Peyer's patch (tissue), 4 donors: ENCODE measurements around the gene CGB3.
"Not testable (repeated sequence)": the region's sequence is repeated elsewhere in the genome, so short reads cannot be mapped to it uniquely, and the experiment has no call there.

Source experiments
- CTCF ChIP-seq, 6 experiments: fragments of 450-650 bp in 4 of 6; fragments of 200-600 bp in 2 of 6; sonication (generic) in 1 of 6; IDR thresholded peaks; one replicate each; pipeline ENCODE4 v1.5.1; 2017 to 2019; ENCODE audit warnings: antibody characterized with exemption in 6 of 6, mild to moderate bottlenecking in 3 of 6, moderate library complexity in 1 of 6
- POLR2A ChIP-seq, 2 donors: fragments of 450-650 bp; IDR thresholded peaks; one replicate each; pipeline ENCODE4 v1.5.1; 2017; ENCODE audit warnings: antibody characterized with exemption in 2 of 2, mild to moderate bottlenecking in 2 of 2, moderate library complexity in 2 of 2

DNA sequence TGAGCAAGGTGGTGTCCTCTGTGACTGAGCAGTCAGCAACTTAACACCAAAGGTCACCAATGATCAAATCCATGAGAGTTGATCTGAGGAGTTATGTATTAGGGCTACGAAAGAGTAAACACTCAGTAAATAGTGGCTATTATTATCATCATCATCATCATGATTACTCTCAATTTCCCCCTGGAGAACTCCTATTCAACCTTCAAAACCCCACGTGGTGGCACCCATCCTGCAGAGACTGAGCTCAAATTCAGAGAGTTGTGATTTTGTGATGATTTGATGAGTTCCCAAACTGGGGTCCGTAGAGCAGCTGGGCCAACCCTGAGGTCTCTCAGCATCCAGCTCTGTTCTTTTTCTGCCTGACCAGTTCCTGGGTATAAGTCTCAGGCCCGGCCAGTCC is 25.7 kb upstream of the CGB3 start:
- TF ChIP-seq POLR2A, CTCF (IDR thresholded peaks at IDR 0.05): not testable (repeated sequence)
